Measurements from ENCODE around the gene VAV1. TPM values are rescaled to one million over a fixed set of nuclear protein-coding genes. Genes with fewer than 3 reads are reported as not detected.

VAV1 gene
- total and polyA plus RNA-seq, 2 experiments from 2014 or later, result not detected

DNA sequence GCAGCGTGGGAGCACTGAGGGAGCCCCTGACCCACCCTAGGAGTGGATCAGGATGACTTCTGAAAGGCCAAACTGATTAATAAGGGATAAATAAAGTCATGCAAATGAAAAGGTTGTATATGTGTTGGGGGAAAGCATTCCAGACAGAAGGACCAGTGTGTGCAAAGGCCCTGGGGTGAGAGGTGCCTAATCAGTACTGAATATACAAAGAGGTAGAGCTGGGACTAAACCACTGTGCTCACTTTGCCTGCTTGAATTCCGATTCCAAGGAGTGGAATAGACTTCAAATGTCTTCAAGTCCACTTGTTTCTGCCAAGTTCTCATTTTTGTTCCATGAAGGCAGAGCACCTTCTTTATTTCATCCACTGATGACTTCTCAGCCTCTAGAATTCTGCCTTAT, 82.2 kb downstream of the VAV1 start:
- Histone ChIP-seq H3K9me2 (ENCODE audit: insufficient read depth) (no peaks in the 10 kb centered on the region), H3K4me2 (ENCODE audit: unreplicated experiment) (no peak overlapping the region), H3F3A (ENCODE audit: insufficient read depth) (no peaks in the 10 kb centered on the region), H3K4me3 (no peak overlapping the region), H4K20me1 (ENCODE audit: insufficient read depth) (no peaks in the 10 kb centered on the region), H3K27ac (no peak overlapping the region), H3K79me2 (ENCODE audit: insufficient read depth) (no peaks in the 10 kb centered on the region), H3K9ac (no peak overlapping the region), H3K27me3 (replicated peaks; ENCODE audit: insufficient read depth) (no peaks in the 10 kb centered on the region), H3K9me3 (ENCODE audit: low read depth) (no peaks in the 10 kb centered on the region), H2AFZ (no peak overlapping the region), H3K4me1 (ENCODE audit: insufficient read depth) (no peaks in the 10 kb centered on the region), H3K36me3 (ENCODE audit: low read depth) (no peaks in the 10 kb centered on the region)
- TF ChIP-seq EZH2 (IDR thresholded peaks at IDR 0.05; ENCODE audit: insufficient read depth, poor library complexity, severe bottlenecking), result no peak
- TF ChIP-seq EZH2phosphoT487 (IDR thresholded peaks at IDR 0.05; ENCODE audit: insufficient read depth, low read depth), result no peak
- in situ Hi-C loops (cut with MboI), result no loop called here
- 32% methylated on average over 2 of the region's 2 CpGs for WGBS, 2 experiments (ENCODE audit: low coverage in 1 of 2, low lambda C conversion rate in 2 of 2, missing lambda C conversion rate in 2 of 2)
- DNase-seq, result no peak

DNA sequence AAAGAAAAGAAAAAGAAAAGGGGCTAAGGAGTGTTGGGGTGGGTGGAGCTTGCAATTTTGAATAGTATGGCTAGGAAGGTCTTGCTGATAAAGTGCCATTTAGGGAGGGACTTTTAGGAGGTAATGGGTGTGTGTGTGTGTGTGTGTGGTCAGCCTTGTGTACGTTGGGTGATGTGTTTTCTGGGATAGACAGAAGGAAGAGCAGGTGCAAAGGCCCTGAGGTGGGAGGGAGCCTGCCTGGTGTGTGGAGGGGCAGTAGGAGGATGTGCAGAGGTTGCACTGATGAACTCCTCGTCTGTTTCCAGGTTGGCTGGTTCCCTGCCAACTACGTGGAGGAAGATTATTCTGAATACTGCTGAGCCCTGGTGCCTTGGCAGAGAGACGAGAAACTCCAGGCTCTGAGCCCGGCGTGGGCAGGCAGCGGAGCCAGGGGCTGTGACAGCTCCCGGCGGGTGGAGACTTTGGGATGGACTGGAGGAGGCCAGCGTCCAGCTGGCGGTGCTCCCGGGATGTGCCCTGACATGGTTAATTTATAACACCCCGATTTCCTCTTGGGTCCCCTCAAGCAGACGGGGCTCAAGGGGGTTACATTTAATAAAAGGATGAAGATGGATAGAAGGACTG, 84.4 kb downstream of the VAV1 start:
- H2AFZ ChIP-seq, result no peak overlapping the region
- WGBS, 2 experiments (ENCODE audit: low coverage in 1 of 2, low lambda C conversion rate in 2 of 2, missing lambda C conversion rate in 2 of 2), result 2 to 5% methylated on average over 14 of the region's 14 CpGs
- H3K4me1 ChIP-seq (ENCODE audit: insufficient read depth), result no peaks in the 10 kb centered on the region
- no peaks in the 10 kb centered on the region for H3K79me2 ChIP-seq (ENCODE audit: insufficient read depth)
- no peak for TF ChIP-seq EZH2phosphoT487 (IDR thresholded peaks at IDR 0.05; ENCODE audit: insufficient read depth, low read depth)
- no peak overlapping the region for H3K4me2 ChIP-seq (ENCODE audit: unreplicated experiment)
- H3K36me3 ChIP-seq (ENCODE audit: low read depth), result no peaks in the 10 kb centered on the region
- H3K27ac ChIP-seq, result no peak overlapping the region
- no peaks in the 10 kb centered on the region for H4K20me1 ChIP-seq (ENCODE audit: insufficient read depth)
- no peaks in the 10 kb centered on the region for H3K9me2 ChIP-seq (ENCODE audit: insufficient read depth)
- in situ Hi-C loops (cut with MboI), result no loop called here
- H3K9ac ChIP-seq, result no peak overlapping the region
- H3K4me3 ChIP-seq, result no peak overlapping the region
- no peaks in the 10 kb centered on the region for H3K9me3 ChIP-seq (ENCODE audit: low read depth)
- no peaks in the 10 kb centered on the region for H3F3A ChIP-seq (ENCODE audit: insufficient read depth)
- peak; percentile 15 for DNase-seq
- H3K27me3 ChIP-seq (replicated peaks; ENCODE audit: insufficient read depth), result no peaks in the 10 kb centered on the region

DNA sequence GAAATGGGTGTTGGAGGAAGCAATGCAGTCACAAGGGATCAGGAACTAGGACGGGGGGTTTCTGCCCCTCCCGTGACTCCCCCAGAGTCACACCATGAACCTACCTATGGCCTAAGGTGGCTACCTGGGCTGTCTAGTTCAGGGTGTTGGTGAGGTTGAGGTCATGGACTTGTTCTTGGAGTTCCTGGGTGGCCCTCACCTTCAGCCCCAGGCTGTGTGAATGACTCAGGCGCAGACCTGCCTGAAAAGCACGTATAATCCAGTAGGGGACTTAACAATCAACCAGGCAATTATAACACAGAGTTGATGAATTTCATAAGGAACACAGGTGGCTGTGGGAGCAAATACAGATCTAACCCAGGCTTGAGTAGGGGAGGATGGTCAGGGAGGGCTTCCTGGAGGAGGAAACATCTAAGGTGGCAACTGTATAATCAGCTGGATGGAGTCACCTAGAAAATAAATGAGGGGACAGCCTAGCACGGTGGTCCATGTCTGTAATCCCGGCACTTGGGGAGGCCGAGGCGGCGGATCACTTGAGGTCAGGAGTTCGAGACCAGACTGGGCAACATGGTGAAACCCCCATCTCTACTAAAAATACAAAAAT, 89.3 kb downstream of the VAV1 start:
- 68 to 71% methylated on average over 10 of the region's 10 CpGs for WGBS, 2 experiments (ENCODE audit: low coverage in 1 of 2, low lambda C conversion rate in 2 of 2, missing lambda C conversion rate in 2 of 2)
- Histone ChIP-seq H3F3A (ENCODE audit: insufficient read depth) (no peaks in the 10 kb centered on the region), H3K27me3 (replicated peaks; ENCODE audit: insufficient read depth) (no peaks in the 10 kb centered on the region), H3K4me2 (ENCODE audit: unreplicated experiment) (no peak overlapping the region), H4K20me1 (ENCODE audit: insufficient read depth) (no peaks in the 10 kb centered on the region), H3K36me3 (ENCODE audit: low read depth) (no peaks in the 10 kb centered on the region), H3K79me2 (ENCODE audit: insufficient read depth) (no peaks in the 10 kb centered on the region), H3K9ac (no peak overlapping the region), H3K4me3 (no peak overlapping the region), H3K9me3 (ENCODE audit: low read depth) (no peaks in the 10 kb centered on the region), H3K9me2 (ENCODE audit: insufficient read depth) (no peaks in the 10 kb centered on the region), H3K27ac (no peak overlapping the region), H2AFZ (no peak overlapping the region), H3K4me1 (ENCODE audit: insufficient read depth) (no peaks in the 10 kb centered on the region)
- no peak for TF ChIP-seq EZH2phosphoT487 (IDR thresholded peaks at IDR 0.05; ENCODE audit: insufficient read depth, low read depth)
- TF ChIP-seq EZH2 (IDR thresholded peaks at IDR 0.05; ENCODE audit: insufficient read depth, poor library complexity, severe bottlenecking), result no peak
- DNase-seq, result no peak
- in situ Hi-C loops (cut with MboI), result loop anchor here (10.0 kb wide), 1 partner anchor 347 kb away; no protein-coding TSS in a partner anchor

DNA sequence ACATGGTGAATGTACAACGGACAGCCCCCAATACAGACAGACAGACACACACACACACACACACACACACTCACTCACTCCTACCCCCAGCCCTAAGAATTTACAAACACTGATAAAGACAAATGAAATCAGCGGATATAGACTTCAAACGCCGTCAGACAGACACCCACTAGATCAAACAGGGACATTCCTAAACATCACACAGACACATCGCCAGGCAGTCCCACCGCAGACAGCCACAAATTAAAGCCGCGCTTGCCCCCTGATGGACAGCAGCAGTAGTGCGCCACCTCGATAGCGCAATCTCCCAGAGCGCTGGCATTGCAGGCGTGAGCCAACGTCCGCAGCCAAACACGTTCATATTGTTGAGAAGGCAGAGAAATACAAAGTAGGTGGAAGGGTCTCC, 90.2 kb downstream of the VAV1 start:
- peak; percentile 91 for DNase-seq
- Histone ChIP-seq H3K9me3 (ENCODE audit: low read depth) (no peaks in the 10 kb centered on the region), H3K27ac (no peak overlapping the region), H3K4me1 (ENCODE audit: insufficient read depth) (no peaks in the 10 kb centered on the region), H3K36me3 (ENCODE audit: low read depth) (no peaks in the 10 kb centered on the region), H3K27me3 (replicated peaks; ENCODE audit: insufficient read depth) (no peaks in the 10 kb centered on the region), H3K79me2 (ENCODE audit: insufficient read depth) (no peaks in the 10 kb centered on the region), H2AFZ (peak overlapping the region; percentile 78), H3K9me2 (ENCODE audit: insufficient read depth) (no peaks in the 10 kb centered on the region), H3K4me3 (peak overlapping the region; percentile 57), H3K9ac (no peak overlapping the region), H3F3A (ENCODE audit: insufficient read depth) (no peaks in the 10 kb centered on the region), H4K20me1 (ENCODE audit: insufficient read depth) (no peaks in the 10 kb centered on the region), H3K4me2 (ENCODE audit: unreplicated experiment) (peak overlapping the region; percentile 25)
- 2 to 3% methylated on average over 16 of the region's 16 CpGs for WGBS, 2 experiments (ENCODE audit: low coverage in 1 of 2, low lambda C conversion rate in 2 of 2, missing lambda C conversion rate in 2 of 2)
- in situ Hi-C loops (cut with MboI), result loop anchor here (10.0 kb wide), 1 partner anchor 348 kb away; no protein-coding TSS in a partner anchor
- TF ChIP-seq EZH2 (IDR thresholded peaks at IDR 0.05; ENCODE audit: insufficient read depth, poor library complexity, severe bottlenecking) (no peak), EZH2phosphoT487 (IDR thresholded peaks at IDR 0.05; ENCODE audit: insufficient read depth, low read depth) (no peak)
